HCT116 (cell line): ENCODE measurements around the gene PNPLA8. TPM values are rescaled to one million over a fixed set of nuclear protein-coding genes. Genes with fewer than 3 reads are reported as not detected.

ENCODE experiments used
- ATAC-seq: fragments of 200-7000 bp; cut with Tn5 transposase; 2 replicates; pipeline ENCODE4 v1.9.1; 2020; ENCODE audit warnings: mild to moderate bottlenecking, moderate library complexity
- BruUV-seq: library from RNA; stranded (reverse); fragments of 400-500 nt; replicated peaks from 2 replicates; lab custom pipeline; 2021; lab: Mats Ljungman, UMichigan
- CTCF ChIA-PET: fragments of 300-600 bp; sonication (Branson Sonifier 250); formaldehyde crosslinking; loops from one replicate; lab custom pipeline; 2021; ENCODE audit warnings: antibody characterized with exemption; lab: Charles Lee
- POLR2A ChIA-PET: fragments of 300-600, 350-600 bp; sonication (Branson Sonifier 250); formaldehyde crosslinking; loops from one replicate; lab custom pipeline; 2021; ENCODE audit warnings: antibody characterized with exemption; lab: Charles Lee
- RAD21 ChIA-PET, 2 experiments: fragments of 300-600 bp; sonication (Branson Sonifier 250); formaldehyde crosslinking; loops; one replicate each; lab custom pipeline; 2023; ENCODE audit warnings: low total read pairs in 2 of 2; ENCODE audit not compliant: uncharacterized antibody in 2 of 2, unreplicated experiment in 2 of 2, low non-redundant PET in 1 of 2; lab: Charles Lee
- DNase-seq: peaks from one replicate; pipeline ENCODE4 v3.0.0-alpha.2; 2010; ENCODE audit warnings: low read depth, low spot score
- H2AFZ ChIP-seq: fragments of 200-600 bp; shearing (Covaris generic), sonication (generic); 2 replicates; pipeline ENCODE4 v1.6.1; 2017; ENCODE audit warnings: low read depth, mixed run types, mixed read lengths, antibody characterized with exemption, low read length; ENCODE audit not compliant: poor library complexity, severe bottlenecking
- H3K27ac ChIP-seq: 2 replicates; pipeline ENCODE4 v1.5.1; 2012; ENCODE audit warnings: low read depth, low read length
- H3K27me3 ChIP-seq: fragments of 200-600 bp; sonication (generic); 2 replicates; pipeline ENCODE4 v1.6.1; 2016; ENCODE audit warnings: mixed run types, low read length, mixed read lengths; ENCODE audit not compliant: insufficient read depth
- H3K36me3 ChIP-seq, 2 experiments: fragments of 200-500 bp in 1 of 2; fragments of 200-600 bp in 1 of 2; sonication (Bioruptor generic) in 1 of 2; sonication (generic) in 1 of 2; 2 replicates each; pipeline versions ENCODE4 v1.5.1 to v1.6.1; 2014 to 2016; ENCODE audit warnings: low read length in 2 of 2, inconsistent platforms in 1 of 2, mixed read lengths in 1 of 2, mixed run types in 1 of 2; ENCODE audit not compliant: insufficient read depth in 2 of 2, control insufficient read depth in 1 of 2
- H3K4me1 ChIP-seq, 2 experiments: fragments of 200-600 bp in 1 of 2; sonication (generic) in 1 of 2; 2 replicates each; pipeline versions ENCODE4 v1.5.1 to v1.6.1; 2012 to 2017; ENCODE audit warnings: low read length in 2 of 2, inconsistent platforms in 1 of 2, mild to moderate bottlenecking in 1 of 2, mixed read lengths in 1 of 2, mixed run types in 1 of 2, moderate library complexity in 1 of 2; ENCODE audit not compliant: insufficient read depth in 2 of 2, control insufficient read depth in 1 of 2
- H3K4me2 ChIP-seq: fragments of 200-600 bp; sonication (generic); 2 replicates; pipeline ENCODE4 v1.6.1; 2017; ENCODE audit warnings: mixed run types, low read length, mixed read lengths
- H3K4me3 ChIP-seq, 2 experiments: fragments of 200-600 bp in 1 of 2; sonication (generic) in 1 of 2; replicated peaks in 1 of 2; 2 replicates each; pipeline ENCODE4 v1.5.1; 2011 to 2016; ENCODE audit warnings: low read length in 2 of 2, control low read depth in 1 of 2, low read depth in 1 of 2, mild to moderate bottlenecking in 1 of 2, mixed read lengths in 1 of 2, mixed run types in 1 of 2
- H3K79me2 ChIP-seq: fragments of 200-600 bp; sonication (generic); 2 replicates; pipeline ENCODE4 v1.6.1; 2017; ENCODE audit warnings: mild to moderate bottlenecking, mixed run types, low read length, moderate library complexity, mixed read lengths; ENCODE audit not compliant: insufficient read depth
- H3K9ac ChIP-seq: fragments of 200-600 bp; sonication (generic); 2 replicates; pipeline ENCODE4 v1.6.1; 2016; ENCODE audit warnings: low read length, mixed read lengths
- H3K9me2 ChIP-seq: fragments of 200-600 bp; sonication (generic), shearing (Covaris generic); 2 replicates; pipeline ENCODE4 v1.6.1; 2017; ENCODE audit warnings: mixed run types, mild to moderate bottlenecking, moderate library complexity; ENCODE audit not compliant: insufficient read depth
- H3K9me3 ChIP-seq, 2 experiments: fragments of 200-500 bp in 1 of 2; fragments of 200-600 bp in 1 of 2; sonication (Bioruptor generic) in 1 of 2; sonication (generic) in 1 of 2; 2 replicates each; pipeline ENCODE4 v1.6.1; 2014 to 2017; ENCODE audit warnings: low read length in 2 of 2, mixed read lengths in 2 of 2, inconsistent platforms in 1 of 2, low read depth in 1 of 2, mild to moderate bottlenecking in 1 of 2, mixed run types in 1 of 2, moderate library complexity in 1 of 2; ENCODE audit not compliant: control insufficient read depth in 1 of 2, insufficient read depth in 1 of 2
- H4K20me1 ChIP-seq: fragments of 200-600 bp; sonication (generic), shearing (Covaris generic); 2 replicates; pipeline ENCODE4 v1.6.1; 2017; ENCODE audit warnings: mixed run types, mild to moderate bottlenecking, moderate library complexity; ENCODE audit not compliant: insufficient read depth
- CBX3 ChIP-seq: IDR thresholded peaks from 2 replicates; pipeline ENCODE4 v1.6.1; 2012; ENCODE audit warnings: low read depth
- CEBPB ChIP-seq: IDR thresholded peaks from 2 replicates; pipeline ENCODE4 v1.6.1; 2012; ENCODE audit warnings: low read depth
- EGR1 ChIP-seq: IDR thresholded peaks from 2 replicates; pipeline ENCODE4 v1.6.1; 2012; ENCODE audit warnings: low read depth
- ELF1 ChIP-seq: IDR thresholded peaks from 2 replicates; pipeline ENCODE4 v1.6.1; 2012; ENCODE audit warnings: low read depth, borderline replicate concordance
- EZH2 ChIP-seq: fragments of 200-600 bp; sonication (generic); IDR thresholded peaks from 2 replicates; pipeline ENCODE4 v1.6.1; 2017; ENCODE audit warnings: antibody characterized with exemption, mixed run types
- EZH2phosphoT487 ChIP-seq: fragments of 200-600 bp; IDR thresholded peaks from 2 replicates; pipeline ENCODE4 v1.6.1; 2018; ENCODE audit warnings: antibody characterized with exemption, borderline replicate concordance
- JUND ChIP-seq: IDR thresholded peaks from 2 replicates; pipeline ENCODE4 v1.6.1; 2012
- POLR2AphosphoS5 ChIP-seq: IDR thresholded peaks from 2 replicates; pipeline ENCODE4 v1.6.1; 2011; ENCODE audit warnings: mild to moderate bottlenecking, low read depth, low read length, moderate library complexity
- SP1 ChIP-seq: IDR thresholded peaks from 2 replicates; pipeline ENCODE4 v1.6.1; 2012; ENCODE audit warnings: low read depth
- TCF7L2 ChIP-seq: IDR thresholded peaks from 2 replicates; pipeline ENCODE4 v1.7.0; 2011; ENCODE audit warnings: borderline replicate concordance, inconsistent platforms; ENCODE audit not compliant: insufficient read depth, insufficient read length; ENCODE audit errors: extremely low read depth
- YY1 ChIP-seq: IDR thresholded peaks from 2 replicates; pipeline ENCODE4 v1.6.1; 2011; ENCODE audit warnings: low read length, low read depth, moderate library complexity, mild to moderate bottlenecking; ENCODE audit not compliant: insufficient replicate concordance; ENCODE audit errors: extremely low read depth
- ZFX ChIP-seq: fragments of 450-650 bp; IDR thresholded peaks from 2 replicates; pipeline ENCODE4 v1.6.1; 2017
- ZNF274 ChIP-seq: fragments of 200-500 bp; sonication (Bioruptor generic); IDR thresholded peaks from 2 replicates; pipeline ENCODE4 v1.6.1; 2014; ENCODE audit warnings: mild to moderate bottlenecking, low read depth, low read length, inconsistent platforms
- intact Hi-C: fragments of 100-400 bp; cut with micrococcal nuclease; formaldehyde crosslinking; loops from 2 replicates; pipeline ENCODE4 v1.10.0; 2022
- total RNA-seq: library from RNA; stranded (reverse); gene quantifications from one replicate; pipeline ENCODE4 v1.2.1, GENCODE V29; 2021; ENCODE audit not compliant: unreplicated experiment
- TF ChIP-seq, protein P1 (sequence below): IDR thresholded peaks from 2 replicates; pipeline ENCODE4 v1.6.1; 2012; ENCODE audit warnings: low read depth
- TF ChIP-seq, protein P2 (sequence below): IDR thresholded peaks from 2 replicates; pipeline ENCODE4 v1.6.1; 2012
- TF ChIP-seq, protein P3 (sequence below): IDR thresholded peaks from 2 replicates; pipeline ENCODE4 v1.6.1; 2012
- TF ChIP-seq, protein P4 (sequence below): IDR thresholded peaks from 2 replicates; pipeline ENCODE4 v1.6.1; 2011; ENCODE audit warnings: mild to moderate bottlenecking, low read length, moderate library complexity; ENCODE audit not compliant: insufficient replicate concordance; ENCODE audit errors: extremely low read depth

Gene PNPLA8
- total RNA-seq, 1 experiment from 2014 or later = 12.9 TPM

DNA sequence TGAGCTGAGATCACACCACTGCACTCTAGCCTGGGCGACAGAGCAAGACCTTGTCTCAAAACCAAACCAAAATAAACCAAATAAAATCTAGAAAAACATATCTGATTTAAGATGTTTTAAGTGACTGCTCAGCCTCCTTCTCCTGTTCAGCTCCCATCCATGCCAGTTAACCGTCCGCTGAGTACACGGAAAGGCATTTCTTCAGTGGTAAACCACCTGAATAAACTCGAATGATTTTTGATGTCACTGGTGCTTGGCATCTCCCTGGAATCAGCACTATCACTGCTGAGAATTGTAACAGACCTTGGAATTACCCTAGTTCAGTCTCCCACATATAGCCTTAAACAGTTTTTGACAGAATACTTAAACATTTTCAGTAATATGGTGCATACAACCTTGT lies 45.6 kb downstream of the PNPLA8 start (continued):
- TF ChIP-seq, protein P1, sequence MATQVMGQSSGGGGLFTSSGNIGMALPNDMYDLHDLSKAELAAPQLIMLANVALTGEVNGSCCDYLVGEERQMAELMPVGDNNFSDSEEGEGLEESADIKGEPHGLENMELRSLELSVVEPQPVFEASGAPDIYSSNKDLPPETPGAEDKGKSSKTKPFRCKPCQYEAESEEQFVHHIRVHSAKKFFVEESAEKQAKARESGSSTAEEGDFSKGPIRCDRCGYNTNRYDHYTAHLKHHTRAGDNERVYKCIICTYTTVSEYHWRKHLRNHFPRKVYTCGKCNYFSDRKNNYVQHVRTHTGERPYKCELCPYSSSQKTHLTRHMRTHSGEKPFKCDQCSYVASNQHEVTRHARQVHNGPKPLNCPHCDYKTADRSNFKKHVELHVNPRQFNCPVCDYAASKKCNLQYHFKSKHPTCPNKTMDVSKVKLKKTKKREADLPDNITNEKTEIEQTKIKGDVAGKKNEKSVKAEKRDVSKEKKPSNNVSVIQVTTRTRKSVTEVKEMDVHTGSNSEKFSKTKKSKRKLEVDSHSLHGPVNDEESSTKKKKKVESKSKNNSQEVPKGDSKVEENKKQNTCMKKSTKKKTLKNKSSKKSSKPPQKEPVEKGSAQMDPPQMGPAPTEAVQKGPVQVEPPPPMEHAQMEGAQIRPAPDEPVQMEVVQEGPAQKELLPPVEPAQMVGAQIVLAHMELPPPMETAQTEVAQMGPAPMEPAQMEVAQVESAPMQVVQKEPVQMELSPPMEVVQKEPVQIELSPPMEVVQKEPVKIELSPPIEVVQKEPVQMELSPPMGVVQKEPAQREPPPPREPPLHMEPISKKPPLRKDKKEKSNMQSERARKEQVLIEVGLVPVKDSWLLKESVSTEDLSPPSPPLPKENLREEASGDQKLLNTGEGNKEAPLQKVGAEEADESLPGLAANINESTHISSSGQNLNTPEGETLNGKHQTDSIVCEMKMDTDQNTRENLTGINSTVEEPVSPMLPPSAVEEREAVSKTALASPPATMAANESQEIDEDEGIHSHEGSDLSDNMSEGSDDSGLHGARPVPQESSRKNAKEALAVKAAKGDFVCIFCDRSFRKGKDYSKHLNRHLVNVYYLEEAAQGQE = no peak
- TF ChIP-seq POLR2AphosphoS5 = no peak
- TF ChIP-seq EGR1 = no peak

DNA sequence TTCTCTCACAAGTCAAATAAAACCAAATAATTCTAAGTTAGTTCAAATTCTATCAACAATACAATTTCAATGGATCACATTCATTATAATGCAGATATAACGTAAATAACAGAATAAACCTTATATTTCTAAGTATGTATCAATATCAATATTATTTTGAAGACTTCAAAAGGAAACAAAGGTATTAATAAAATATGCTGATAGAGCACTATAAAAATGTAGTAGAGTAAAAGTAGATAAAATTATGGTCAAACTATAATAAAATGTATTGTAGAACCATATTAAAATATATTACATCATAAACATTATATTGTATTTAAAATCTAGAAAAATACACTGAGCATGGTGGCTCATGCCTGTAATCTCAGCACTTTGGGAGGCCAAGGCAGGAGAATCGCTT lies 46.2 kb downstream of the PNPLA8 start:
- H3K9me2 ChIP-seq = no peaks in the 10 kb centered on the region
- no TSS peak for BruUV-seq
- no peaks in the 10 kb centered on the region for H3K27me3 ChIP-seq
- intact Hi-C loops = no loop called here
- POLR2A ChIA-PET = no interaction called here
- no peak overlapping the region for H3K9ac ChIP-seq
- no peak overlapping the region for H3K27ac ChIP-seq
- H3K4me3 ChIP-seq = no peak overlapping the region
- DNase-seq (no peak), ATAC-seq (no peak)
- no peaks in the 10 kb centered on the region for H3K9me3 ChIP-seq
- no peaks in the 10 kb centered on the region for H3K79me2 ChIP-seq
- no peak overlapping the region for H3K4me2 ChIP-seq
- peaks cover 0 to 4% of the 10 kb centered on the region in 2 experiments; a peak in 1 of 4 replicates for H3K36me3 ChIP-seq
- no peaks in the 10 kb centered on the region for H3K4me1 ChIP-seq
- H2AFZ ChIP-seq = no peak overlapping the region
- no peaks in the 10 kb centered on the region for H4K20me1 ChIP-seq
- RAD21 ChIA-PET = no interaction called here
- CTCF ChIA-PET = no interaction called here
- no peak for TF ChIP-seq CEBPB
- no peak for TF ChIP-seq POLR2AphosphoS5
- TF ChIP-seq CBX3 = no peak
- TF ChIP-seq, protein P2, sequence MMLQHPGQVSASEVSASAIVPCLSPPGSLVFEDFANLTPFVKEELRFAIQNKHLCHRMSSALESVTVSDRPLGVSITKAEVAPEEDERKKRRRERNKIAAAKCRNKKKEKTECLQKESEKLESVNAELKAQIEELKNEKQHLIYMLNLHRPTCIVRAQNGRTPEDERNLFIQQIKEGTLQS = no peak
- TF ChIP-seq ELF1 = no peak
- TF ChIP-seq ZNF274 = no peak
- no peak for TF ChIP-seq EZH2phosphoT487
- TF ChIP-seq SP1 = no peak
- no peak for TF ChIP-seq JUND
- TF ChIP-seq, protein P3, sequence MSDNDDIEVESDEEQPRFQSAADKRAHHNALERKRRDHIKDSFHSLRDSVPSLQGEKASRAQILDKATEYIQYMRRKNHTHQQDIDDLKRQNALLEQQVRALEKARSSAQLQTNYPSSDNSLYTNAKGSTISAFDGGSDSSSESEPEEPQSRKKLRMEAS = no peak
- no peak for TF ChIP-seq YY1
- no peak for TF ChIP-seq TCF7L2
- TF ChIP-seq EZH2 = no peak
- TF ChIP-seq, protein P4, sequence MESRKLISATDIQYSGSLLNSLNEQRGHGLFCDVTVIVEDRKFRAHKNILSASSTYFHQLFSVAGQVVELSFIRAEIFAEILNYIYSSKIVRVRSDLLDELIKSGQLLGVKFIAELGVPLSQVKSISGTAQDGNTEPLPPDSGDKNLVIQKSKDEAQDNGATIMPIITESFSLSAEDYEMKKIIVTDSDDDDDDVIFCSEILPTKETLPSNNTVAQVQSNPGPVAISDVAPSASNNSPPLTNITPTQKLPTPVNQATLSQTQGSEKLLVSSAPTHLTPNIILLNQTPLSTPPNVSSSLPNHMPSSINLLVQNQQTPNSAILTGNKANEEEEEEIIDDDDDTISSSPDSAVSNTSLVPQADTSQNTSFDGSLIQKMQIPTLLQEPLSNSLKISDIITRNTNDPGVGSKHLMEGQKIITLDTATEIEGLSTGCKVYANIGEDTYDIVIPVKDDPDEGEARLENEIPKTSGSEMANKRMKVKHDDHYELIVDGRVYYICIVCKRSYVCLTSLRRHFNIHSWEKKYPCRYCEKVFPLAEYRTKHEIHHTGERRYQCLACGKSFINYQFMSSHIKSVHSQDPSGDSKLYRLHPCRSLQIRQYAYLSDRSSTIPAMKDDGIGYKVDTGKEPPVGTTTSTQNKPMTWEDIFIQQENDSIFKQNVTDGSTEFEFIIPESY = no peak
- TF ChIP-seq, protein P1 = no peak
- TF ChIP-seq ZFX = no peak
